ENCODE data around the gene TEAD4.

- TF ChIP-seq CTCF (IDR thresholded peaks at IDR 0.05) (no peak), POLR2A (IDR thresholded peaks at IDR 0.05) (no peak)
These were observed 63.8 kb downstream of the TEAD4 start for GRCh38 chr12:3022961-3023360.
